HG03045 (cell line): Measurements from ENCODE around the gene LTB4R2.
A peak's percentile ranks its signal among the peaks of the same experiment; 100 is the strongest.
"Not testable (repeated sequence)": the region's sequence is repeated elsewhere in the genome, so short reads cannot be mapped to it uniquely, and the experiment has no call there.

ENCODE experiments used
- ATAC-seq: cut with Tn5 transposase; IDR thresholded peaks from one replicate; pipeline ENCODE4 v1.9.1; 2021; ENCODE audit warnings: mild to moderate bottlenecking, moderate library complexity; ENCODE audit not compliant: unreplicated experiment

The LTB4R2 gene

GRCh38 chr14:24317141-24317928, 7.4 kb downstream of the LTB4R2 start:
- ATAC-seq = no peak

GRCh38 chr14:24321212-24321975, 11.5 kb downstream of the LTB4R2 start:
- ATAC-seq = no peak

- no peak for ATAC-seq
Observed at GRCh38 chr14:24322672-24323071, 12.7 kb downstream of the LTB4R2 start.

- no peak for ATAC-seq
Observed at GRCh38 chr14:24323341-24323740, 13.4 kb downstream of the LTB4R2 start.

GRCh38 chr14:24324024-24324423, 14.1 kb downstream of the LTB4R2 start:
- no peak for ATAC-seq

GRCh38 chr14:24325041-24325530, 15.1 kb downstream of the LTB4R2 start:
- ATAC-seq = no peak

- no peak for ATAC-seq
Observed at GRCh38 chr14:24325963-24326362, 16.0 kb downstream of the LTB4R2 start.

GRCh38 chr14:24327303-24327702, 17.4 kb downstream of the LTB4R2 start:
- no peak for ATAC-seq

- ATAC-seq = not testable (repeated sequence)
Observed at GRCh38 chr14:24327914-24328313, 18.0 kb downstream of the LTB4R2 start.

- ATAC-seq = no peak
Observed at GRCh38 chr14:24329073-24329663, 19.2 kb downstream of the LTB4R2 start.

GRCh38 chr14:24329736-24330135, 19.8 kb downstream of the LTB4R2 start:
- ATAC-seq = no peak

GRCh38 chr14:24330973-24331674, 21.2 kb downstream of the LTB4R2 start:
- no peak for ATAC-seq

- ATAC-seq = no peak
Observed at GRCh38 chr14:24331731-24332267, 21.9 kb downstream of the LTB4R2 start.

- ATAC-seq = peak; percentile 66
Observed at GRCh38 chr14:24332268-24332993, 22.5 kb downstream of the LTB4R2 start.

- no peak for ATAC-seq
Observed at GRCh38 chr14:24334431-24335291, 24.7 kb downstream of the LTB4R2 start, which contains the start of gene ADCY4. Gene ADCY4, minus strand, starts transcription at chr14:24335071. Its CDS starts 419 bp downstream, at chr14:24334652.

- no peak for ATAC-seq
Observed at GRCh38 chr14:24335461-24336171, 25.7 kb downstream of the LTB4R2 start.

- no peak for ATAC-seq
Observed at GRCh38 chr14:24337144-24337823, 27.3 kb downstream of the LTB4R2 start.

- ATAC-seq = no peak
Observed at GRCh38 chr14:24337824-24338175, 27.9 kb downstream of the LTB4R2 start.
